HG03571 (cell line): ENCODE measurements around the gene AFAP1.

Source experiments
- ATAC-seq: cut with Tn5 transposase; IDR thresholded peaks from one replicate; pipeline ENCODE4 v1.9.1; 2021; ENCODE audit not compliant: unreplicated experiment

The AFAP1 gene

GRCh38 chr4:7708981-7709380, 230.7 kb downstream of the AFAP1 start:
- no peak for ATAC-seq
